HG03025 (cell line): ENCODE results near the gene PCK2.
A peak's percentile ranks its signal among the peaks of the same experiment; 100 is the strongest.

Experiments
- ATAC-seq: cut with Tn5 transposase; IDR thresholded peaks from one replicate; pipeline ENCODE4 v1.9.1; 2021; ENCODE audit warnings: mild to moderate bottlenecking, moderate library complexity; ENCODE audit not compliant: unreplicated experiment, low FRiP score

PCK2 gene

DNA sequence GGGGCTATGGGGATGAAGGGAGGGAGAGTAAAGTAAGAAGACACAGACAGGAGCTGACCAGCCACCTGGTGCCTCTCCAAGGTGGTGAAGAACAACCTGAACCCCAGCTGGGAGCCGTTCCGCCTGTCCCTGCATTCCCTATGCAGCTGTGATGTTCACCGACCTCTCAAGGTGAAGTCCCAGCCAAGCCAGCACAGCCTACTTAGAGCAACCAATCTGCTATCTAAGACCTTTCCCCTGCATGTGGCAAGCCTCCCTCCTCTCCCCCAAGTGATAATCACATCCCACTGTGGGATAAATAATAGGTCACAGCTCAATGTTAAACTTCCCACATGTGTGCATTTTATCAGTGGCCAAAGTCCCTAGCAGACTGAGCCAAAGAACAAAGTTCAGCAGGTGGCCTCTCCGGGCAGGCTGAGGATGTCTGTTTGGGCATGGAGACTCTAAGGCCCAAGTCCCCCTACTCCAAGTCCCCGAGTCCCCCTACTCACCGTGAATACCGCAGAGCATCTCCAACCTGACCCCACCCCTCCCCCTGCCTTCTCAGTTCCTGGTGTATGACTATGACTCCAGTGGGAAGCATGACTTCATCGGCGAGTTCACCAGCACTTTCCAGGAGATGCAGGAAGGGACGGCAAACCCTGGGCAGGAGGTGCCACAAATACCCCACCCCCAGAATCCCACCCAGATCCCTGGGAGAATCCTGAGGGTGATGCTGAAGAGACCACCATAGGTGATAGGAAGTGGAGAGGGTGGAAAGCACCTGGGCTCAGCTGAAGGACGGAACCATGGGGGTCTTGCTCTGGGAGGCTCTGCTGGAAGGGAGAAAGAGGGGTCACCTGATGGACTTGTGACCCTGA, 19.3 kb upstream of the PCK2 start:
- no peak for ATAC-seq

DNA sequence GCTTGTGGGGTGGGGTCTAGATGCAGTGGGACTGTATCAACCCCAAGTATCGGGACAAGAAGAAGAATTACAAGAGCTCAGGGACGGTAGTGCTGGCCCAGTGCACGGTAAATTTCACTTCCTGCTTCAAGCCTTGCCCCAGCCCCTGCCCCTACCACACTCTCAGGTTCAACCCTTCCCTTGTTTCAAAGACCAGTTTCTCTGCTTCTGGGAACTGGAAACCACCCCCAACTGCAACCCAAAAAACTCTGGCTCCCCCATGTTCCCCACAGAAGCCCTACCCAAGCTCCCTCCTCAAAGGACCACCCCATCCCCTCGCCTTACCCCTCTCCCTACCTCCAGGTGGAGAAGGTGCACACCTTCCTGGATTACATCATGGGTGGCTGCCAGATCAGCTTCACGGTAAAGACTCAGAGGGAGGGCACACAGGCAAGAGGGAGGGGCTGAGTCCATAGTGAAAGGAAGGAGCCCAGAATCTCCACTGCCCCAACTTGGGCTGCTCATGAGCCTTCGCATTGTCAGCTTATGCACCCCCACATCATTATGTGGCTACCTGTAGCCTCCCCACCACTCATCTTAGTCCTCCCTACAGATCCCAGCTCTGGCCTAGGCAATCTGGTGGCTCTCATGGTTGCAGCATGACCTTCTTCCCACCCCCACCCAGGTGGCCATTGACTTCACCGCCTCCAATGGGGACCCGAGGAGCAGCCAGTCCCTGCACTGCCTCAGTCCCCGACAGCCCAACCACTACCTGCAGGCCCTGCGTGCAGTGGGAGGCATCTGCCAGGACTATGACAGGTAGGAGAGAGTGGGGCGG, 18.4 kb upstream of the PCK2 start:
- ATAC-seq = no peak

DNA sequence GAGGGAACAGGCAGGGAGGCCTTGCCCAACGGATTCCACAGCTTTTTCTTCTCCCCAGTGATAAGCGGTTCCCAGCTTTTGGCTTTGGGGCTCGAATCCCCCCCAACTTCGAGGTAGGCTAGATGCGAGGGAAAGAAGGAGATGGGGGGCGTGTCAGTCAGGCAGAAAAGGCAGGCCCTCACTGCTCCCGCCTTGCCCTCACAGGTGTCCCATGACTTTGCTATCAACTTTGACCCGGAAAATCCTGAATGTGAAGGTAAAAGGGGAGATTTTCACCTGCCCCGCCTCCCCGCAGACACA, 17.9 kb upstream of the PCK2 start:
- no peak for ATAC-seq

GRCh38 chr14:24077086-24077485, 17.0 kb upstream of the PCK2 start:
- ATAC-seq = no peak

DNA sequence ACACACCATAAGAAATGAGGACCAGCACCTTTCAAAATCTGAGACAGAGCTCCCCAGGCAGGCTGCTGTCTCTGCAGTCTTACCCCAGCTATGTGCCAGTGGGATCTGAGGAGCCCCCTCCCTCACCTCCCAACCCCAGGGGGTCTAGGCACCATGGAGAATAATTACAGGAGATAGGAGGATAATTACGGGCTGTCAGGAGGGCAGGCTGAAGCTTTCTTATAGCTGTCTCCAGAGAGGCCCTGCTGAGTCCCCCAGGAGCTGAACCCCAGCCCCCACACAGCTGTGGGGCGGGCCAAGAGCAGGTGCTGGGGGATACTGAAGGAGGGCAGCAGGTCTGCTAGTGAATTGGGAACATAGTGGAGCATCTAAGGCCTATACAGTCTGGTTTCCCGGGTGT, 16.0 kb upstream of the PCK2 start:
- ATAC-seq = no peak

GRCh38 chr14:24079491-24080141, 14.5 kb upstream of the PCK2 start:
- ATAC-seq = no peak

DNA sequence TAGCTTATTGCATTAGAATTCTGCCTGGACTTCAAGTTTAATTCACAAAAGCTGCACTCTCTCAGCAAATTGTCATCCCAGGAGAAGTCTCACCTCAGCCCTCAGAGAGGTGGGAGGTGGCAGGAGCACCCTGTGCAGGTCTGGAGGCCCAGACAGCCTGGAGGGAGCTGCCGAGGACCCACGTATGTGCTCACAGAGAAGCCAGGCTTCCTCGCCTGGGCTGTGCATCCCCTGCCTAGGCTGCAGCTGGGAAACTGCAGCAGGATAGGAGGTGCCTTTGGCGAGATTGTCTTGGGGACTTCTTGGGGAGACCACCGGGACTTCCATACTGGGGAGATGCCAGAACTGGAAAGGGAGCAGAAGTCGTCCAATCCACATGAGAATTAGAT, 14.0 kb upstream of the PCK2 start:
- no peak for ATAC-seq

- ATAC-seq = peak; percentile 89
Measured at GRCh38 chr14:24080888-24081738, 13.0 kb upstream of the PCK2 start.

GRCh38 chr14:24081739-24082211, 12.3 kb upstream of the PCK2 start:
- no peak for ATAC-seq

GRCh38 chr14:24082411-24083080, 11.6 kb upstream of the PCK2 start:
- ATAC-seq = no peak

DNA sequence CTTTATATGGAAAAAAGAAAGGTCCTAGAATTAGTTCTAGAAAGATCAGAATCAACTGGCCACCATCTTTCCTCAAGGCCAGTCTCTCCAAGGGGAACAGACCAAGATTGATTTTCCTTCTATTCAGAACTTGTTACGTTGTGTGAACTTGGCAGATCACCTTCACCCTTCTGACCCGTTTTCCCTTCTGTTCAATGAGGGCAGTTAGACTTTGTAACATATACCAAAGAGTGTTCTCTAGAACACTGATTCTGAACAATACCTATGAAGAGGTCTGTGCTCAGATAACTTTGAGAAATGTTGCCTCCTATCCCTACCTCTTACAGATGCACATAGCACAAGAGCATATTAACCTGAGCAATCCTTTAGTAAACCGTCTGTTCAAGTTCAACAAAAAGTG, 10.6 kb upstream of the PCK2 start:
- ATAC-seq = no peak

DNA sequence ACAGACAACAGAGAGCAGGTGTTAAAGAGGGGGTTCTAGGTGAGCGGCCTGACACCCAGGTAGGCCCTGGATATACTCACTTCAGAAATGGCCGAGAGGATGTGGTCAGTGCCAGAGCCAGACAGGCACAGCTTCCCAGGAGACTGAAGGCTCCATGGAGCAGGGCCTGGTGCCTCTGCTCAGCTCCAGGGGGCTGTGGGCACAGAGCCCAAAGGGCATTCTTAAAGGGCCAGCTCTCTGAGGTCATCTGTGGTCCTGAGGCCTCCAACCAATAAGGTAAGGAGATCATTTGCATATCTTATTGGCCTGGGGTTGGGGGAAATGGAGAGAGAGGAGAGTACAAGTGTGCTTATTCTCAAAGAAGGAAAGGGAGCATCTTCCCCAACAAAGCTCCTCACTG, 9.7 kb upstream of the PCK2 start:
- ATAC-seq = no peak

- ATAC-seq = no peak
Measured at GRCh38 chr14:24085215-24085614, 8.9 kb upstream of the PCK2 start.

DNA sequence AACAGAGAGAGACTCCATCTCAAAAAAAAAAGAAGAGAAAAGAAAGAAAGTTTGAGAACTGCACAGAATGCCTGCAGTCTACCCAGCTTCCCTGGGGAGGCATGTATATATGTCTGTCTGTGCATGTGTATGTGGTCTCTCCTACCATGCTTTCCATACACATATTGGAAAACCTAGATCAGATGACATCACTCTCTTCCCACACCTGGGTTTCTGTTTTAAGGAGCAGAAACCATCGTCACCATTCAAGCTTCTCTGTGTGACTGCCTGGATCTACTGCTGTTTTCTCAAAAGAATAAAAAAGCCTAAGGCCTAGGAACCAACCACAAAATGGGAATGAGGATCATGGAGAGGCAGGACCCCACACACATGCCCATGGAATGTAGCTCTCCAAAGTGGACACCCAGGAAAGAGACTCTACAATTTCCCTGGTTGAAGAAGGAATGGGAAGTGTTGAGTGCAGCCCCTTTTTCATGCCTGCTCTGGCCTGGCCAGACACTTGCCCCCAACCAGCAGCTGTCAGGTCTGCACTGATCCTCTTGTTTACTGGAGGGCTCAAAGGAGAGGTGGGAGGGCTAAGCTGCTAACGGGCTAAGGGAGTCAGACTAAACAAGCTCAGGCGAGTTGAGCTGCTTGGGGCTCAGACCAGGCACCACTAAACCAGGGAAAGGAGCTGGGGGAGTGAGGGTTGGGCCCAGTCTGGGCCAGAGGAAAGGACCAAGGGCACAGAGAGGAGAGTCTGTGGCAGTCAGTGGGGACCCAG, 7.7 kb upstream of the PCK2 start:
- ATAC-seq = no peak

GRCh38 chr14:24087004-24087403, 7.1 kb upstream of the PCK2 start:
- ATAC-seq = no peak

- ATAC-seq = no peak
Measured at GRCh38 chr14:24088095-24088494, 6.0 kb upstream of the PCK2 start.

DNA sequence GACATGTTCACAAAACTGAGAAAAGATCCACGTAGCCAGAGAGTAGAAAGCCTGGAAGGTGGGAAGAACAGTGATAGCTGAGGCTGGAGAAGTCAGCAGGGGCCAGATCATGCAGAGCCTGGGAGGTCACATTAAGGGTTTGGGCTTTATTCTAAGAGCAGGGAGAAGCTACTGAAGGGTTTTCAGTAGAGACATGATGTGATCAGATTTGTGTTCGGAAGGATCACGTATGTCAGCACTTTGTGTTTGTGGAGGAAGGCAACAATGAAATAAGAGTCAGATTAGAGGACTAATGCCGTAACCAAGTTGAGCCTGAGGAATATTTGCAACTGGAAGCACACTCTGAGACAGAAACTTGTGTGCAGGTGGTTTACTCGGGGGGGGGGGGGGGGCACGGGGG, 4.2 kb upstream of the PCK2 start:
- no peak for ATAC-seq

GRCh38 chr14:24092110-24092504, 2.0 kb upstream of the PCK2 start:
- no peak for ATAC-seq

DNA sequence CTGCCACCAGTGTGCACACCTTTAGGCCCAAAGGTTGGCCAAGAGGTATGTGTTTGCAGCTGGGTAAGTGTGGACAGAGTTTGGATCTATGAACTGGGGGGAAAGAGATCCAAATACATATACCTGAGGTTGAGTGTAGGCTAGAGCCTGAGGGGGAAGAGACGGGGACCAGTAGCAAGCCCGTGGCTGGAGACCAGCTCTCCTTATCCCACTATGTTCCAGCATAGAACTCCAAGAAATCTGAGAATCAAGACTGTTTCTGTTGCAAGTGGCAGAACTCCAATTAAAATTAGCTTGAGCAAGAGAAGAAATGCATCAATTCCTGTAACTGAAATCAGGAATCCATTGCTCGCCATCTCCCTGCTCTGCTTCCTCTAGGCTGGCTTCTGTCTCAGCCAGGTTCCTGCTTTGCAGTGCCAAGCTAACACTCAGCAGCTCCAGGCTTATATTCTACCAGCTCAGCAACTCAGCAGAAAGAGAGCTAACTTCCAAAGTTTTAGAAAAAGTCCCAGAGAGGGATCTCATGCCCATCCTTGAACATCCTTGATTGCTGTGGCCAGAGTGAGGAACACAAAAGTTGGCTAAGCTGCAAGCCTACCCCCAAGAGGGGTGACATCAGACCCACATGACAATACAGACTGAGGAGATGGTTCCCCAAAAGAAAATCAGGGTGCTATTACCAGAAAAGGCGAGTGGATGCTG, 1.5 kb upstream of the PCK2 start:
- ATAC-seq = no peak
